Panc1 (cell line): ENCODE data around the gene SMC5. TPM values are rescaled to one million over a fixed set of nuclear protein-coding genes. Genes with fewer than 3 reads are reported as not detected.

ENCODE experiments used
- ATAC-seq: fragments of 200-7000 bp; cut with Tn5 transposase; 2 replicates; pipeline ENCODE4 v1.9.1; 2020; ENCODE audit warnings: mild to moderate bottlenecking, moderate library complexity
- BruUV-seq: library from RNA; stranded (reverse); fragments of 400-500 nt; replicated peaks from 2 replicates; lab custom pipeline; 2021; lab: Mats Ljungman, UMichigan
- CTCF ChIA-PET: fragments of 300-600 bp; sonication (Branson Sonifier 250); formaldehyde crosslinking; loops from one replicate; lab custom pipeline; 2022; ENCODE audit warnings: antibody characterized with exemption; lab: Charles Lee
- POLR2A ChIA-PET: fragments of 300-600 bp; sonication (Branson Sonifier 250); formaldehyde crosslinking; loops from one replicate; lab custom pipeline; 2022; ENCODE audit warnings: antibody characterized with exemption; lab: Charles Lee
- DNase-seq: peaks from one replicate; pipeline ENCODE4 v3.0.0-alpha.2; 2010; ENCODE audit warnings: low read depth, low spot score
- H3K27ac ChIP-seq: 2 replicates; pipeline ENCODE4 v1.5.1; 2011; ENCODE audit warnings: mild to moderate bottlenecking, low read length, inconsistent platforms
- H3K27me3 ChIP-seq: fragments of 200-500 bp; sonication (Bioruptor generic); 2 replicates; pipeline ENCODE4 v1.6.0; 2014; ENCODE audit warnings: low read length, inconsistent platforms; ENCODE audit not compliant: control insufficient read depth, insufficient read depth
- H3K36me3 ChIP-seq: fragments of 200-500 bp; sonication (Bioruptor generic); 2 replicates; pipeline ENCODE4 v1.5.1; 2014; ENCODE audit warnings: inconsistent platforms, mild to moderate bottlenecking, low read length, moderate library complexity; ENCODE audit not compliant: control insufficient read depth, insufficient read depth
- H3K4me1 ChIP-seq: 2 replicates; pipeline ENCODE4 v1.5.1; 2011; ENCODE audit warnings: inconsistent platforms, mild to moderate bottlenecking, low read length, moderate library complexity; ENCODE audit not compliant: control insufficient read depth, insufficient read depth
- H3K4me3 ChIP-seq, 2 experiments: 2 replicates each; pipeline ENCODE4 v1.5.1; 2011 to 2012; ENCODE audit warnings: low read depth in 2 of 2, low read length in 2 of 2, mild to moderate bottlenecking in 2 of 2, inconsistent platforms in 1 of 2, moderate library complexity in 1 of 2
- H3K9me3 ChIP-seq: fragments of 200-500 bp; sonication (Bioruptor generic); 2 replicates; pipeline ENCODE4 v1.5.1; 2014; ENCODE audit warnings: low read depth, mild to moderate bottlenecking, inconsistent platforms, low read length, moderate library complexity; ENCODE audit not compliant: control insufficient read depth, insufficient read depth
- CTCF ChIP-seq: fragments of 450-650 bp; IDR thresholded peaks from 2 replicates; pipeline ENCODE4 v1.5.1; 2017; ENCODE audit warnings: mild to moderate bottlenecking
- POLR2AphosphoS5 ChIP-seq: IDR thresholded peaks from 2 replicates; pipeline ENCODE4 v1.6.1; 2012; ENCODE audit warnings: mild to moderate bottlenecking, low read depth, low read length, moderate library complexity
- REST ChIP-seq, 2 experiments: IDR thresholded peaks; 2 replicates each; pipeline ENCODE4 v1.6.1; 2011 to 2012; ENCODE audit warnings: low read depth in 2 of 2, control low read depth in 1 of 2, low read length in 1 of 2, mild to moderate bottlenecking in 1 of 2, moderate library complexity in 1 of 2; ENCODE audit not compliant: insufficient read depth in 1 of 2
- SIN3A ChIP-seq: IDR thresholded peaks from 2 replicates; pipeline ENCODE4 v1.6.1; 2012; ENCODE audit warnings: low read depth, mild to moderate bottlenecking, low read length, moderate library complexity, borderline replicate concordance; ENCODE audit not compliant: insufficient read depth
- TCF7L2 ChIP-seq: IDR thresholded peaks from 2 replicates; pipeline ENCODE4 v1.6.1; 2011; ENCODE audit warnings: mild to moderate bottlenecking, low read depth, low read length, inconsistent platforms
- in situ Hi-C: cut with HindIII; loops from 2 replicates; pipeline ENCODE4 v1.10.0; 2016; ENCODE audit warnings: low sequenced_read_pairs, low pct_unique_long_range_greater_than_20kb
- intact Hi-C: fragments of 100-400 bp; cut with micrococcal nuclease; formaldehyde crosslinking; loops from one replicate; pipeline ENCODE4 v1.10.0; 2022; ENCODE audit not compliant: unreplicated experiment
- total RNA-seq: library from RNA; stranded (reverse); gene quantifications from one replicate; pipeline ENCODE4 v1.2.1, GENCODE V29; 2021; ENCODE audit not compliant: unreplicated experiment

SMC5 gene
- total RNA-seq, 1 experiment from 2014 or later: 12.9 TPM

- intact Hi-C loops: no loop called here
- DNase-seq (no peak), ATAC-seq (no peak)
- Histone ChIP-seq H3K4me1 (peaks cover 12% of the 10 kb centered on the region), H3K27ac (no peak overlapping the region), H3K4me3 (no peak overlapping the region), H3K36me3 (peaks cover 23% of the 10 kb centered on the region), H3K27me3 (no peaks in the 10 kb centered on the region), H3K9me3 (no peaks in the 10 kb centered on the region)
- ChIA-PET CTCF (no interaction called here), POLR2A (interaction anchor here (0.6 kb wide), 1 partner anchor 158 kb away, joined by 3 read pairs; no protein-coding TSS in a partner anchor)
- BruUV-seq: no TSS peak
- no peak for TF ChIP-seq POLR2AphosphoS5
- TF ChIP-seq SIN3A: no peak
- no peak for TF ChIP-seq TCF7L2
- no peak for TF ChIP-seq CTCF
- in situ Hi-C loops: no loop called here
These were observed 2.5 kb downstream of the SMC5 start for GRCh38 chr9:70261131-70261870.

- TF ChIP-seq POLR2AphosphoS5: no peak
- TF ChIP-seq REST (IDR thresholded peaks at IDR 0.05; ENCODE audit: insufficient read depth in 1 of 2, low read depth in 2 of 2, low read length in 1 of 2): no peak
- no peak for TF ChIP-seq SIN3A
- no peak for TF ChIP-seq CTCF
- TF ChIP-seq TCF7L2: no peak
- ATAC-seq (no peak), DNase-seq (no peak)
- H3K4me3 ChIP-seq: no peak overlapping the region
- H3K27me3 ChIP-seq: no peaks in the 10 kb centered on the region
- H3K9me3 ChIP-seq: no peaks in the 10 kb centered on the region
- ChIA-PET POLR2A (no interaction called here), CTCF (no interaction called here)
- in situ Hi-C loops (no loop called here), intact Hi-C loops (no loop called here)
- BruUV-seq: no TSS peak
- H3K27ac ChIP-seq: no peak overlapping the region
- peaks cover 10% of the 10 kb centered on the region for H3K4me1 ChIP-seq
- peaks cover 23% of the 10 kb centered on the region for H3K36me3 ChIP-seq
These were observed 3.6 kb downstream of the SMC5 start for GRCh38 chr9:70262366-70262765.
